ENCODE results near the gene NPC1L1. TPM values are rescaled to one million over a fixed set of nuclear protein-coding genes. Genes with fewer than 3 reads are reported as not detected.

The NPC1L1 gene
- total RNA-seq, 2 donors from 2014 or later, result 0.14 to 0.23 TPM

- DNase-seq (ENCODE audit: low spot score), result no peak
- intact Hi-C loops (cut with DNase I), result no loop called here
Observed at GRCh38 chr7:44484482-44485313, 56.4 kb downstream of the NPC1L1 start.

GRCh38 chr7:44482502-44483485 lies 58.3 kb downstream of the NPC1L1 start:
- DNase-seq (ENCODE audit: low spot score), result no peak
- intact Hi-C loops (cut with DNase I), result no loop called here

- no peak for DNase-seq (ENCODE audit: low spot score)
- intact Hi-C loops (cut with DNase I), result loop anchor here (5.0 kb wide), 1 partner anchor 236 kb away; no protein-coding TSS in a partner anchor
Observed at GRCh38 chr7:44477938-44478337, 63.2 kb downstream of the NPC1L1 start.

GRCh38 chr7:44477063-44477830 lies 63.9 kb downstream of the NPC1L1 start:
- DNase-seq (ENCODE audit: low spot score), result no peak
- intact Hi-C loops (cut with DNase I), result loop anchor here (5.0 kb wide), 1 partner anchor 235 kb away; no protein-coding TSS in a partner anchor

GRCh38 chr7:44476313-44476712 lies 64.8 kb downstream of the NPC1L1 start:
- intact Hi-C loops (cut with DNase I), result loop anchor here (5.0 kb wide), 1 partner anchor 234 kb away; no protein-coding TSS in a partner anchor
- DNase-seq (ENCODE audit: low spot score), result no peak

GRCh38 chr7:44473295-44473694 lies 67.8 kb downstream of the NPC1L1 start:
- intact Hi-C loops (cut with DNase I), result no loop called here
- no peak for DNase-seq (ENCODE audit: low spot score)

- intact Hi-C loops (cut with DNase I), result no loop called here
- DNase-seq (ENCODE audit: low spot score), result no peak
Observed at GRCh38 chr7:44472843-44473242, 68.3 kb downstream of the NPC1L1 start.

GRCh38 chr7:44471850-44472249 lies 69.3 kb downstream of the NPC1L1 start:
- no peak for DNase-seq (ENCODE audit: low spot score)
- intact Hi-C loops (cut with DNase I), result no loop called here

GRCh38 chr7:44471436-44471835 lies 69.7 kb downstream of the NPC1L1 start:
- intact Hi-C loops (cut with DNase I), result no loop called here
- no peak for DNase-seq (ENCODE audit: low spot score)

GRCh38 chr7:44470628-44471245 lies 70.4 kb downstream of the NPC1L1 start:
- intact Hi-C loops (cut with DNase I), result no loop called here
- no peak for DNase-seq (ENCODE audit: low spot score)

- DNase-seq (ENCODE audit: low spot score), result no peak
- intact Hi-C loops (cut with DNase I), result no loop called here
Observed at GRCh38 chr7:44470135-44470479, 71.0 kb downstream of the NPC1L1 start.

- intact Hi-C loops (cut with DNase I), result loop anchor here in 1 of 2 donors (10.0 kb wide), 1 partner anchor 255 kb away; no protein-coding TSS in a partner anchor
- no peak for DNase-seq (ENCODE audit: low spot score)
Observed at GRCh38 chr7:44469461-44470134, 71.5 kb downstream of the NPC1L1 start.

- intact Hi-C loops (cut with DNase I), result loop anchor here in 1 of 2 donors (10.0 kb wide), 1 partner anchor 252 kb away; no protein-coding TSS in a partner anchor
- no peak for DNase-seq (ENCODE audit: low spot score)
Observed at GRCh38 chr7:44467217-44467548, 73.9 kb downstream of the NPC1L1 start.

- DNase-seq (ENCODE audit: low spot score), result no peak
- intact Hi-C loops (cut with DNase I), result loop anchor here in 1 of 2 donors (10.0 kb wide), 1 partner anchor 252 kb away; no protein-coding TSS in a partner anchor
Observed at GRCh38 chr7:44466300-44467216, 74.6 kb downstream of the NPC1L1 start.

- no peak for DNase-seq (ENCODE audit: low spot score)
- intact Hi-C loops (cut with DNase I), result loop anchor here in 1 of 2 donors (10.0 kb wide), 1 partner anchor 251 kb away; no protein-coding TSS in a partner anchor
Observed at GRCh38 chr7:44465490-44465889, 75.6 kb downstream of the NPC1L1 start.

- intact Hi-C loops (cut with DNase I), result loop anchor here in 1 of 2 donors (10.0 kb wide), 1 partner anchor 248 kb away; no protein-coding TSS in a partner anchor
- DNase-seq (ENCODE audit: low spot score), result no peak
Observed at GRCh38 chr7:44463169-44463808, 77.8 kb downstream of the NPC1L1 start.
